Ascending aorta (tissue), 2 donors: ENCODE results near the gene ERBB2. TPM values are rescaled to one million over a fixed set of nuclear protein-coding genes. Genes with fewer than 3 reads are reported as not detected.

Source experiments
- DNase-seq, 2 donors: peaks; one replicate each; pipeline ENCODE4 v3.0.0-alpha.2; 2019; ENCODE audit warnings: low spot score in 2 of 2
- H3K27ac ChIP-seq, 2 donors: fragments of 200-600 bp; sonication (generic); one replicate each; pipeline ENCODE4 v1.5.1; 2016 to 2017; ENCODE audit warnings: mild to moderate bottlenecking in 1 of 2
- H3K27me3 ChIP-seq: fragments of 200-600 bp; sonication (generic); one replicate; pipeline ENCODE4 v1.5.1; 2017
- H3K36me3 ChIP-seq, 2 donors: fragments of 200-600 bp; sonication (generic); one replicate each; pipeline ENCODE4 v1.5.1; 2016
- H3K4me1 ChIP-seq, 2 donors: fragments of 200-600 bp; sonication (generic); one replicate each; pipeline ENCODE4 v1.5.1; 2016 to 2017; ENCODE audit warnings: mild to moderate bottlenecking in 1 of 2
- H3K4me3 ChIP-seq, 2 donors: fragments of 200-600 bp; sonication (generic); one replicate each; pipeline ENCODE4 v1.5.1; 2016 to 2017; ENCODE audit warnings: mild to moderate bottlenecking in 1 of 2
- H3K9me3 ChIP-seq, 2 donors: fragments of 200-600 bp; sonication (generic); one replicate each; pipeline ENCODE4 v1.5.1; 2016
- intact Hi-C: fragments of 100-400 bp; cut with DNase I; formaldehyde crosslinking; loops from one replicate; pipeline ENCODE4 v1.15.1; 2023
- total RNA-seq: library from RNA; depleted of rRNA; stranded (reverse); fragments of >200 nt; gene quantifications from one replicate; pipeline ENCODE4 v1.1.0, GENCODE V29; 2016
- TF ChIP-seq, protein P1 (sequence below), 3 experiments: fragments of 200-600 bp in 2 of 3; fragments of 450-650 bp in 1 of 3; sonication (generic) in 2 of 3; IDR thresholded peaks; one replicate each; pipeline ENCODE4 v1.5.1; 2016 to 2019; ENCODE audit warnings: antibody characterized with exemption in 3 of 3, mild to moderate bottlenecking in 1 of 3, moderate library complexity in 1 of 3

ERBB2 gene
- total RNA-seq, 1 donor from 2014 or later = 124 TPM

- intact Hi-C loops = no loop called here
- Histone ChIP-seq H3K36me3 (no peaks in the 10 kb centered on the region), H3K4me3 (peak overlapping the region; percentile 35 to 47), H3K4me1 (peaks cover 4 to 19% of the 10 kb centered on the region in 2 donors), H3K27me3 (peaks cover 28% of the 10 kb centered on the region), H3K9me3 (no peaks in the 10 kb centered on the region), H3K27ac (no peak overlapping the region)
- DNase-seq = no peak
- TF ChIP-seq, protein P1, sequence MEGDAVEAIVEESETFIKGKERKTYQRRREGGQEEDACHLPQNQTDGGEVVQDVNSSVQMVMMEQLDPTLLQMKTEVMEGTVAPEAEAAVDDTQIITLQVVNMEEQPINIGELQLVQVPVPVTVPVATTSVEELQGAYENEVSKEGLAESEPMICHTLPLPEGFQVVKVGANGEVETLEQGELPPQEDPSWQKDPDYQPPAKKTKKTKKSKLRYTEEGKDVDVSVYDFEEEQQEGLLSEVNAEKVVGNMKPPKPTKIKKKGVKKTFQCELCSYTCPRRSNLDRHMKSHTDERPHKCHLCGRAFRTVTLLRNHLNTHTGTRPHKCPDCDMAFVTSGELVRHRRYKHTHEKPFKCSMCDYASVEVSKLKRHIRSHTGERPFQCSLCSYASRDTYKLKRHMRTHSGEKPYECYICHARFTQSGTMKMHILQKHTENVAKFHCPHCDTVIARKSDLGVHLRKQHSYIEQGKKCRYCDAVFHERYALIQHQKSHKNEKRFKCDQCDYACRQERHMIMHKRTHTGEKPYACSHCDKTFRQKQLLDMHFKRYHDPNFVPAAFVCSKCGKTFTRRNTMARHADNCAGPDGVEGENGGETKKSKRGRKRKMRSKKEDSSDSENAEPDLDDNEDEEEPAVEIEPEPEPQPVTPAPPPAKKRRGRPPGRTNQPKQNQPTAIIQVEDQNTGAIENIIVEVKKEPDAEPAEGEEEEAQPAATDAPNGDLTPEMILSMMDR (IDR thresholded peaks at IDR 0.05) = no peak
Observed at GRCh38 chr17:39738983-39739884, 39.4 kb downstream of the ERBB2 start.

GRCh38 chr17:39739885-39740356 is 40.1 kb downstream of the ERBB2 start:
- Histone ChIP-seq H3K4me3 (peak overlapping the region in 1 of 2 donors; percentile 47), H3K9me3 (no peaks in the 10 kb centered on the region), H3K27ac (no peak overlapping the region), H3K36me3 (no peaks in the 10 kb centered on the region), H3K27me3 (peaks cover 28% of the 10 kb centered on the region), H3K4me1 (peaks cover 4 to 19% of the 10 kb centered on the region in 2 donors)
- intact Hi-C loops = no loop called here
- DNase-seq = no peak
- TF ChIP-seq, protein P1 (IDR thresholded peaks at IDR 0.05) = no peak

DNA sequence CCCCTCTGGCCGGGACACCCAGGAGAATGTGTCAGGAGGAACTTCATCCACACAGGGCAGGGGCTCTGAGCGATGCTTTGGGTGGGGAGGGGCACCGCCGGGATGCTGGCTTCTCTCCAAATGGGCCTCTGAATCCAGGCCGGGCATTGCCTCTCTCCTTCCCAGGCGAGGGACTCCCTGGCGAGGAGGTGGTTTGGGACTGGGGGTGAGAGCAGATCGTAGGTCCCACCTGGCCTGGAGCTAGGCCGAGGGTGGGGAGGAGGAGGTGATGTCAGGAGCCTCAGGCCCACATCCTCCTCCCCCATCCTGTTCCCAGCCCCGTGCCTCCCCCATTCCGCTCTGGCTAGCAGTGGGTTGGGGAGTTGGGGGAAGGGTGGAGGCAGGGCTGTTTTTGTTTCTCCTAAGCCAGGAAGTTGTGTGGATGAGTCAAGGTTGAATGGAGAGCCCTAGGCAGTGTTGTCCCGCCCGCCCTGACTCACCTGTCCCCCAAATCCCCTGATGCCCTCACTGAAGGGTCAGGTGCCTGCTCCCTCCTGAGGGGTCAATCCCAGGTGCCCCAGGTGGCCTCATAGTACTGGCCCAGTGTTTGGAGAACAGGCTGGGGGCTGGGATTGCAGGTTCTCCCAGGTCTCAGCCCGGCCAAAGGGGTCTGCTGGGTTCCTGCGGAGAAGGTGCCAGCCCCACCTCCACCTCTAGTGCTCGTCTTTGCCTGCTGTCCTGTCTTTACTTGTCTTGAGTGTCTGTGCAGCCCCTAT is 40.7 kb downstream of the ERBB2 start:
- Histone ChIP-seq H3K4me1 (peaks cover 4 to 19% of the 10 kb centered on the region in 2 donors), H3K4me3 (no peak overlapping the region), H3K27ac (no peak overlapping the region), H3K9me3 (no peaks in the 10 kb centered on the region), H3K27me3 (peaks cover 28% of the 10 kb centered on the region), H3K36me3 (no peaks in the 10 kb centered on the region)
- TF ChIP-seq, protein P1 (IDR thresholded peaks at IDR 0.05) = no peak
- no peak for DNase-seq
- intact Hi-C loops = no loop called here

GRCh38 chr17:39742126-39742855 is 42.4 kb downstream of the ERBB2 start:
- no peak for DNase-seq
- peaks cover 22% of the 10 kb centered on the region for H3K27me3 ChIP-seq
- TF ChIP-seq, protein P1 (IDR thresholded peaks at IDR 0.05) = no peak

GRCh38 chr17:39742856-39743436 is 43.1 kb downstream of the ERBB2 start:
- intact Hi-C loops = no loop called here
- no peaks in the 10 kb centered on the region for H3K36me3 ChIP-seq
- DNase-seq = no peak
- H3K4me1 ChIP-seq = peaks cover 4 to 19% of the 10 kb centered on the region in 2 donors
- TF ChIP-seq, protein P1 (IDR thresholded peaks at IDR 0.05) = no peak
- H3K27ac ChIP-seq = no peak overlapping the region
- H3K27me3 ChIP-seq = peaks cover 15% of the 10 kb centered on the region
- H3K9me3 ChIP-seq = no peaks in the 10 kb centered on the region
- H3K4me3 ChIP-seq = no peak overlapping the region

More at GRCh38 chr17:39742126-39742855, 42.4 kb downstream of the ERBB2 start:
- Histone ChIP-seq H3K9me3 (no peaks in the 10 kb centered on the region), H3K4me1 (peaks cover 4 to 19% of the 10 kb centered on the region in 2 donors), H3K27ac (no peak overlapping the region), H3K4me3 (no peak overlapping the region), H3K36me3 (no peaks in the 10 kb centered on the region)
- intact Hi-C loops = no loop called here
